AG08396 (cell line): ENCODE results near the gene MIEN1.
"Not testable (repeated sequence)": the region's sequence is repeated elsewhere in the genome, so short reads cannot be mapped to it uniquely, and the experiment has no call there.

ENCODE experiments used
- DNase-seq: peaks from one replicate; pipeline ENCODE4 v3.0.0; 2012; ENCODE audit warnings: low spot score, mixed read lengths

Gene MIEN1, protein sequence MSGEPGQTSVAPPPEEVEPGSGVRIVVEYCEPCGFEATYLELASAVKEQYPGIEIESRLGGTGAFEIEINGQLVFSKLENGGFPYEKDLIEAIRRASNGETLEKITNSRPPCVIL

GRCh38 chr17:39730095-39730921 lies at the start of gene MIEN1:
MIEN1 (minus strand) TSS chr17:39730532; CDS start chr17:39730495, 37 bp downstream.
- peak; percentile 98 for DNase-seq

GRCh38 chr17:39777534-39778365 lies 47.4 kb upstream of the MIEN1 start:
- no peak for DNase-seq

DNA sequence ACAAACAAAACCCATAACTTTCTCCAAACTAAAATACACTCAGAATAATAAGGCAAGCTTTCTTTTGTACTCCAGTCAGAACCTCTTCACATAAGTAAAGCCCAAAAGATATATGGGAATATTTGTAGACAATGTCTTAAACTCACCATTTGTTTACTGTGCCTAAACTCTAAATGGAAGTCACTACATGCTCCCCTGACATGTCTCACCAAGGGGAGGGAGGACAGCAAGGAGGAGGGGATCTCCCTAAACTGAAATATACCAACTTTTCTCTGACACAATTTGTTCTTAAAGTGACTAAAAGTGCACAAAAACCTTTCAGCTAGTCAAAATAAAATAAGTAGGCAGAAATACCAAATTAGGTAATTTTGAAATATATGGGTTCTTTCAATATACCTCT lies 45.9 kb upstream of the MIEN1 start:
- no peak for DNase-seq

DNA sequence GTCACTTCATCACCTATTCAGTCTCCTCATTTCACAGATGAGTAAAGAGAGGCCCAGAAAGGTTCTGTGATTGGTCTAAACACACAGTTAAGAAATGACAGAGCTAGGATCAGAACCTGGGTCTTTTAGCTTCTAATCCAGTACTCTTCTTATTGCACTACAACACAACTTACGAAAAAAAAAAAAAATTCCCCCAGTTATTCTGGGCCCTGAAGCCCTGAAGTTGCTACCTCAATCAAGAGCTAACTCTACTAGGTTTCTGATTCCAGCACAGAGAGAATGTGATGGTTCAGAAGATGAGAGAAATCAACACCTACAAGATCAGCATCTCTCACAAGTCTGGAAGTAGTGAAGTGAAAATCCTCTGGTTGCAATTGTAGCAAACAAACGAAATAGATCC lies 44.7 kb upstream of the MIEN1 start:
- DNase-seq = no peak

DNA sequence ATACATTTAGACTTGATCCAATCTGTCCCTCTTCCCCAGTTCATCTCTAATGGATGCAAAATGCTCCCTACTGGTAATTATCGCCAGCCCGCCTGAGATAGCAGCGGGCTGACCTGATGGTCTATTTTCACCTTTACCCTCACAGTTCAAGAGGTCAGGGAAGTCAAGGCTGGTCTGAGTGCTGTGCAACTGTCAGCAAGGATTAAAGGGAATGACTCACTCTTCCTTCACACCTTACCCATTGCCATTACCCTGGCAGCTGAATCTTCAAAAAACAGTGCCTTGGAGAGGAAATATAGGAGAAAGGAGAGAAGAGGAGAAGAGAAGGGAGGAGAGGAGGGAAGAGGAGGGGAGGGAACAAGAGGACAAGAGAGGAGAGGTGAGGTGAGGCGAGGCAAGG lies 43.7 kb upstream of the MIEN1 start:
- DNase-seq = no peak

DNA sequence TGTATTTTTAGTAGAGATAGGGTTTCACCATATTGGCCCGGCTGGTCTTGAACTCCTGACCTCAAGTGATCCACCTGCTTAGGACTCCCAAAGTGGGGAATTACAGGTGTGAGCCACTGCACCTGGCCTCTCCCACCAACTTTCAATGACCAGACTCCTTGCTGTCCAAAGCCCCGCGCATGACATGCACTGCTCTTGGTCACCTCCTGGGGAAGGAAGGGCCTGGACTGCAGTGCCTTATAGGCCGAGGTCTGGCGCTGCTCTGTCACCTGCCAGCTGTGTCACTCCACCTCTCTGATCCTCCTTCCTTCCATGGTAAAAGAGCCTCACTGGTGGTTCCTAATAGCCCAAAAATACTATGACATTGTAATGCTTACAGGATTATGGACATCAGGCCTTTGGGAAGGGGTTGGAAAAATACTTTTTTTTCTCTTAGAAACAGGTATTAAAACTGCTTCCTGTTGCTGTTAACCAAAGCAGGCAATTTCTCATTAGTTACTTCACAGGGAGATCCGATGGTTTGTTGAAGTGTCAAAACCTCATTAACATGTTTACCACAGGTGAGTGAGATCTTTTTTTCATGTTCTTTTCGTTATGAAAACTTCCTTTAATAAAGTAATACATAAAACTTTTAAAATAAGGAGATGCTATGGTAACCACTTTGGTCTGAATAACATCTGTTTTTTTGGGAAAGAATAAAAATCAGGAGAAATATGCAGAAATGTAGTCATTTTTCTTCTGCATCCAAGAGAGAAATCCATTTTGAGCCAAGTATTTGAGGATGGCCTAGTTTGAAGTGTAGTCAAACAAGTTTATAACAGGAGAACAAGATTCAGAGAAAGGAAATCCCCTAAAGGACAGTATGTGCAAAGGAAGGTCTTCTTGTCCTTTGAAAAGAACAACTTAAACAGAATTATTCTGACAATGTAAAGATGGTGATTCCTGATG lies 42.9 kb upstream of the MIEN1 start:
- no peak for DNase-seq

DNA sequence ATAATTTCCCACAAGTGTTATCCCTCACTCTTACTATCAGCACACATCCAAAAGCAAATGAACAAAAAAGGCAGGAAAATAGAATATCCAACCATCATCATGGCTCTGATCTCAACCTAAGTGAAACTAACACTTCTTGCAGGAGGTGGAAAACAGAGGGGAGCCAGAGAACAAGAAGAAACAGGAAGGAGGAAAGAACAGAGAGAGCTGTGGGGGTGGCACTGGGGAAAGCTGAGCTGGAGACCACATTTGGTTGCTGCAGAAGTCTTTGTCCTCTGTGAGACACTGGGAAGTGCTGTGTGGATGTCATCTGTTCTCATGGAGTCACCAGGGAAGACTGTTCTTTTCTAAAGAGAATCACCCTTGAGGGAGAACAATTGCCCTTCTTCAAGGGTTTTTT lies 42.1 kb upstream of the MIEN1 start:
- DNase-seq = no peak

GRCh38 chr17:39769974-39770587 lies 39.7 kb upstream of the MIEN1 start:
- DNase-seq = no peak

GRCh38 chr17:39767147-39767546 lies 36.8 kb upstream of the MIEN1 start:
- DNase-seq = no peak

DNA sequence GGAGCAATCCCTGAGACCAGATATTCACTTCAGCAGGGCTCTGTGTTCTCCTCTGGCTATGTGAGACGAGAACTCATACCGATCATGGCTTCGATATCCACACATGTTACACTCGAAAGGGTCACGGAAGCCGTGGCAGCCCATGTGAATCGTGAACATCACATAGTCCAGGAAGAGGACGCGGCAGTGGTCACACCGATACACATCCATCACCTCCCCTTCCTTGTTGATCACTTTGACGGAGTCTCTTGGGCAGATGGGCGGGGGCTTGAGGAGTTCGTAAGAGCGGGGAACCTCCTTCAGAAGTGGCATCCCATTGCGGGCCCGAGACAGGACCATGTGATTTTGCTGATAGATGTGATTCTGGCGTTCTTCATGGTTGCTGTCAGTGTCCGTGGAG lies 35.4 kb upstream of the MIEN1 start:
- DNase-seq = no peak

DNA sequence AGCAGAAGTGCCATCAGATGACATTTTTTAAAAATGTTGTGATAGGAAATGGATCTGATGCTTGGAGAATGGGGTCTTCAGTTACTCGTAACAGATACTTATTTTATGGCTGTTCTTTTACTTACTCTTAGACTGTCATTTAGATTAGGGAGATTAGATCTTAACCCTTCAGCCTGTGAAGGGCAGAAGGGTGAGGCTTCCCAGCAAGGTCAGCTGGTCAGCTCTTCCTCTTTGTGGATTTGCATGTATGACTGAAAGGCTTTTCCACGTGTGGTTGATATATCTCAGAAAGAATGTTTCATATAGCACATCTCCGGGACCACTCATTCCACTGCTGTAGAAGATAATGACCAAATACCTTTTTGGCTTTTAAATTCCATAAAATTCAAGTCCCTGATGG lies 34.8 kb upstream of the MIEN1 start:
- DNase-seq = no peak

GRCh38 chr17:39764171-39764570 lies 33.8 kb upstream of the MIEN1 start:
- DNase-seq = not testable (repeated sequence)

GRCh38 chr17:39763051-39763820 lies 32.9 kb upstream of the MIEN1 start:
- DNase-seq = no peak

DNA sequence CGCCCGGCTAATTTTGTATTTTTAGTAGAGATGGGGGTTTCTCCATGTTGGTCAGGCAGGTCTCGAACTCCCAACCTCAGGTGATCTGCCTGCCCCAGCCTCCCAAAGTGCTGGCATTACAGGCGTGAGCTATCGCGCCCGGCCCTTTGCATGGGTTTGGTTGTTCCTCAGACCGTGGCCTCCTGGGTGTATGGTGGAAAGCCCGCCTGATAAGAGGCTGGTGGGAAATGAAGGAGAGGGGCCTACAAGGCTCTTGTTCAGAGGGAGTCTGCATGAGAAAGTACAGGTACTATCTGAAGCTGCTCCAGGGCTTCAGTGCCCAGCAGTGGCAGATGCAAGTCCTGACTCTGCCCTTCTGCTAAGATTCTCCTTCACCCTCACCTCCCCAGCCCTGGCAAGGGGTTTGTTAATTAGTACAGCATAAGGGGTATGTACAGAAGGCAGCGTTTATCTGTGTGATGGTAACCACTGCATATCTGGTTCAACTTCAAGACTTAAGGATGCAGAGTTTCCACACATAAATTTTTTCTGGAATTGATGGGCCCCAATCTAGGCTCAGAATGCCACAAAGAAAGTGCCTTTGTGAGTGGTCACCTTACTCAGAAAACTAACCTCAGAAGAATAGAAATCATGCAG lies 31.6 kb upstream of the MIEN1 start:
- DNase-seq = no peak

GRCh38 chr17:39759204-39759603 lies 28.9 kb upstream of the MIEN1 start:
- no peak for DNase-seq

GRCh38 chr17:39757931-39758873 lies 27.9 kb upstream of the MIEN1 start:
- DNase-seq = no peak

DNA sequence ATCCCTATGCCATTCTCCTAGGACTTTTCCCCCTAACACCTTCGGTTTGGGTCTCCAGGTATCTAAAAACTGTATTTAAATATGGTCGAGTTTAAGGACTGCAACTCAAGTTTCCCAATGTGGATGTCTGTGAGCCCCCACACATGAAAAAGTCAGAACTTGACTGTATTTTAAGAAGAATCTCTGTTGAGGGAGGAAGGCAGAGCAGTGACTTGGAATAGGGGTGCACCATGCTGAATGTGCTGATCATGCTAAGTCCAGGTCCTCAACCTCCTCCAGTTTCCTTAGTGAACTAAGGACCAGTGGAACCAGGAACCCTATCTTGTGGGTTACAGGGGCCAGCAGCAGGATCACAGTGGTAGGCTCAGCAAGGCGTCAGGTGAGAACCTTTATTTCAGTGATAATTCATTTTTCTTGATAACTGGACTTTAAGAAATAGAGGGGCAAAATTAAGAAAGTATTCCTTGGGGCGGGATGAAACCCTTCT lies 26.9 kb upstream of the MIEN1 start:
- DNase-seq = no peak

DNA sequence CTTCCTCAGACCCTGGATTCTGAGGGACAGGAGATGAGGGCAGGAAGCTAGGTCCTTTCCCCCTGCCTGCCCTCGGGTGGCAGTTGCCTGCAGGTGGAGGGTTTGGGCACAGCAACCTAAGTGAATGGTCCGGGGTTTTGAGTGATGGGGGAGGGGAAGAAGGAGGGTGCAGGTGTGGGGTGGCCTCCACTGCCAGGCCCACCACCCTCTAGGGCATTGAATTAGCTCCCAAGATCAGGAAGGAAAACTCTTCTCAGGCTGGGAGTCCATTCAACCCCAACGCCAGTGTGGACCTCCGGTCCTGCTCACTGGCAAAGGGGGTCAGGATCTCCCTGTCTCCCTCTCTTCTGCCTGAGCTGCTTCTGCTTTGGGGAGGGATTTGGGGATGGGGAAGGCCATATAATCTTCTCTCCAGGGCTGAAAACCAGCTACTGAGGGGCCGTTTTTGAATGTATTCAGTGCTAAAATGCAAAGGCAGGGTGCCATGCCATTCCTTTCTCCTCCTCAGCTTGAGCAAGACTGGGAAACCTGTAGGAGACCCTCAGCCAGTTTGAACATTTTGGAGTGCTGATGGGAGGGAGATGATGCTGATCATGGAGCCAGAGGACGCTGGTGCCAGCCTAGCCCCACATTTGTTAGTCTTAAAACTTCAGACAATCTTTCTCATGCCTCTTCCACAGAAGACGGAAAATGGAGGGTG lies 26.2 kb upstream of the MIEN1 start:
- no peak for DNase-seq
